Neural crest cell (in vitro differentiated cells): ENCODE measurements around the gene WDSUB1. TPM values are rescaled to one million over a fixed set of nuclear protein-coding genes. Genes with fewer than 3 reads are reported as not detected.

Experiments
- DNase-seq: peaks from one replicate; pipeline ENCODE4 v3.0.0; 2021; ENCODE audit warnings: low read depth, mixed read lengths, low spot score
- H3K27ac Mint-ChIP-seq: one replicate; pipeline ENCODE4 v1.8.0; 2021; ENCODE audit warnings: mild to moderate bottlenecking, mixed read lengths; ENCODE audit not compliant: unreplicated experiment
- H3K27me3 Mint-ChIP-seq: 2 replicates; pipeline ENCODE4 v1.8.0; 2021; ENCODE audit warnings: low read depth, mild to moderate bottlenecking, mixed read lengths
- H3K36me3 Mint-ChIP-seq: 2 replicates; pipeline ENCODE4 v1.8.0; 2021; ENCODE audit warnings: low read depth, mild to moderate bottlenecking, mixed read lengths
- H3K4me1 Mint-ChIP-seq: 2 replicates; pipeline ENCODE4 v1.8.0; 2021; ENCODE audit warnings: mixed read lengths
- H3K4me3 Mint-ChIP-seq: one replicate; pipeline ENCODE4 v1.8.0; 2021; ENCODE audit warnings: mild to moderate bottlenecking, mixed read lengths
- H3K9me3 Mint-ChIP-seq: 2 replicates; pipeline ENCODE4 v1.8.0; 2021; ENCODE audit warnings: mixed read lengths
- CTCF ChIP-seq: fragments of 200-600 bp; sonication (generic); conservative IDR thresholded peaks from 2 replicates; pipeline ENCODE4 v1.5.0; 2021; ENCODE audit warnings: antibody characterized with exemption, mild to moderate bottlenecking
- total RNA-seq: library from RNA; stranded (reverse); gene quantifications from 2 replicates; pipeline ENCODE4 v1.2.1, GENCODE V29; 2021

Gene WDSUB1
- total RNA-seq, 1 donor from 2014 or later: 4.9 TPM

GRCh38 chr2:159287733-159288132 lies 1.2 kb upstream of the WDSUB1 start:
- no peaks in the 10 kb centered on the region for H3K27me3 Mint-ChIP-seq
- DNase-seq: no peak
- H3K36me3 Mint-ChIP-seq: no peaks in the 10 kb centered on the region
- TF ChIP-seq CTCF: no peak
- H3K4me3 Mint-ChIP-seq: peak overlapping the region; percentile 65
- H3K4me1 Mint-ChIP-seq: peaks cover 11% of the 10 kb centered on the region
- no peaks in the 10 kb centered on the region for H3K9me3 Mint-ChIP-seq
- H3K27ac Mint-ChIP-seq: no peak overlapping the region

- no peaks in the 10 kb centered on the region for H3K27me3 Mint-ChIP-seq
- TF ChIP-seq CTCF: no peak
- peak overlapping the region; percentile 93 for H3K4me3 Mint-ChIP-seq
- H3K9me3 Mint-ChIP-seq: no peaks in the 10 kb centered on the region
- H3K27ac Mint-ChIP-seq: peak overlapping the region; percentile 83
- DNase-seq: peak; percentile 97
- peaks cover 11% of the 10 kb centered on the region for H3K4me1 Mint-ChIP-seq
- H3K36me3 Mint-ChIP-seq: no peaks in the 10 kb centered on the region
Measured at GRCh38 chr2:159286709-159287441, 372 bp upstream of the WDSUB1 start.

GRCh38 chr2:159285433-159285832 lies 1.1 kb downstream of the WDSUB1 start:
- no peaks in the 10 kb centered on the region for H3K9me3 Mint-ChIP-seq
- H3K36me3 Mint-ChIP-seq: no peaks in the 10 kb centered on the region
- H3K27me3 Mint-ChIP-seq: no peaks in the 10 kb centered on the region
- peak overlapping the region; percentile 93 for H3K4me3 Mint-ChIP-seq
- H3K4me1 Mint-ChIP-seq: peaks cover 11% of the 10 kb centered on the region
- no peak for DNase-seq
- no peak overlapping the region for H3K27ac Mint-ChIP-seq
- TF ChIP-seq CTCF: no peak

GRCh38 chr2:159283529-159283928 lies 3.0 kb downstream of the WDSUB1 start:
- no peak for TF ChIP-seq CTCF
- peaks cover 4% of the 10 kb centered on the region for H3K36me3 Mint-ChIP-seq
- no peak overlapping the region for H3K27ac Mint-ChIP-seq
- no peaks in the 10 kb centered on the region for H3K9me3 Mint-ChIP-seq
- H3K27me3 Mint-ChIP-seq: no peaks in the 10 kb centered on the region
- peaks cover 11% of the 10 kb centered on the region for H3K4me1 Mint-ChIP-seq
- no peak for DNase-seq
- no peak overlapping the region for H3K4me3 Mint-ChIP-seq

GRCh38 chr2:159281002-159281401 lies 5.5 kb downstream of the WDSUB1 start:
- no peak overlapping the region for H3K27ac Mint-ChIP-seq
- H3K4me1 Mint-ChIP-seq: peaks cover 5% of the 10 kb centered on the region
- H3K9me3 Mint-ChIP-seq: no peaks in the 10 kb centered on the region
- no peak overlapping the region for H3K4me3 Mint-ChIP-seq
- no peaks in the 10 kb centered on the region for H3K27me3 Mint-ChIP-seq
- peaks cover 4% of the 10 kb centered on the region for H3K36me3 Mint-ChIP-seq
- no peak for DNase-seq
- TF ChIP-seq CTCF: no peak
